Upper lobe of right lung (tissue), 1 donor: Measurements from ENCODE around the gene OR4E1. TPM values are rescaled to one million over a fixed set of nuclear protein-coding genes. Genes with fewer than 3 reads are reported as not detected.

Source experiments
- ATAC-seq: fragments of 200-7000 bp; cut with Tn5 transposase; one replicate; pipeline ENCODE4 v1.9.1; 2020; ENCODE audit warnings: mild to moderate bottlenecking, moderate library complexity
- DNase-seq: peaks from one replicate; pipeline ENCODE4 v3.0.0-alpha.2; 2020
- H3K27ac ChIP-seq: fragments of 200-600 bp; one replicate; pipeline ENCODE4 v1.8.0; 2022
- H3K27me3 ChIP-seq: fragments of 200-600 bp; one replicate; pipeline ENCODE4 v1.8.0; 2022; ENCODE audit warnings: mild to moderate bottlenecking
- H3K36me3 ChIP-seq: fragments of 200-600 bp; one replicate; pipeline ENCODE4 v1.8.0; 2022
- H3K4me1 ChIP-seq: fragments of 200-600 bp; one replicate; pipeline ENCODE4 v1.8.0; 2022
- H3K4me3 ChIP-seq: fragments of 200-600 bp; one replicate; pipeline ENCODE4 v1.8.0; 2022; ENCODE audit warnings: mild to moderate bottlenecking
- H3K9me3 ChIP-seq: fragments of 200-600 bp; one replicate; pipeline ENCODE4 v1.8.0; 2022
- intact Hi-C: fragments of 100-400 bp; cut with DNase I; formaldehyde crosslinking; loops from one replicate; pipeline ENCODE4 v1.11.0; 2022
- total RNA-seq: library from RNA; stranded (reverse); fragmentation: NEBNext Ultra II Directional; extraction: Animal tissue kit (Norgen Biotek cat#: 25700); gene quantifications from one replicate; pipeline ENCODE4 v1.2.1, GENCODE V29; 2021
- TF ChIP-seq, protein P1 (sequence below): fragments of 200-600 bp; IDR thresholded peaks from one replicate; pipeline ENCODE4 v1.8.0; 2022; ENCODE audit warnings: antibody characterized with exemption
- donor health status: DM: no; HTN: yes; CAD: no; lungs with severe emphysema.

The OR4E1 gene
- total RNA-seq, 1 donor from 2014 or later, result not detected

DNA sequence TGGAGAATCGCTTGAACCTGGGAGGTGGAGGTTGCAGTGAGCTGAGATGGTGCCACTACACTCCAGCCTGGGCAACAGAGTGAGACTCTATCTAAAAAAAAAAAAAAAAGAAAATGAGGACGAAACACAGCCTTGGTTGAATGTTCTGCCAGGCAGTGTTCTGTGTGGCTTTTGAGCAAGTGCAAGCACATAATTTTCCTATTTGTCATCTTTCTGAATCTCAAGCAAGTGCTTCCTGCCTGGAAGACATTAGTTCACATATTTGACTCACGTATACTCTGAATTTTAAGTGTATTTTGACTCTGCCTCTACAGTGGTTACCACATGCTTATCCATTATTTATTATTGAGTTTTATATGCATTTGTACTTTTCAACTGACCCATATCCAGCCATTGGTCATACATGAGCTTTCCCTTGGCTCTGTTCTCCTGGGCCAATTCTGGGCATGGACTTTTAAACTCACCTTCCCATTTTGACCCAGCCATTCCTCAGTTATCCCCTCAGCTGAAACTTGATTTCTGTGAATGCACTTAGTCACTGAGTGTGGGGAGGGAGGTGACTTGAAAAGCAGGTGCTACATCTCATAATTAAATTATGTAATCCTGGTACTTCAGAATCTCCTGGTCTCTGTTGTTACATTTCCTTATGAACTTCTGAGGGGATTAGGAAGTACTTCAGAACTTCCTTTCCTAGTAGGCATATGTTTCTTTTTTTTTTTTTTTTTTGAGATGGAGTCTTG, 47.0 kb downstream of the OR4E1 start:
- H3K9me3 ChIP-seq, result no peaks in the 10 kb centered on the region
- H3K27ac ChIP-seq, result no peak overlapping the region
- TF ChIP-seq, protein P1, sequence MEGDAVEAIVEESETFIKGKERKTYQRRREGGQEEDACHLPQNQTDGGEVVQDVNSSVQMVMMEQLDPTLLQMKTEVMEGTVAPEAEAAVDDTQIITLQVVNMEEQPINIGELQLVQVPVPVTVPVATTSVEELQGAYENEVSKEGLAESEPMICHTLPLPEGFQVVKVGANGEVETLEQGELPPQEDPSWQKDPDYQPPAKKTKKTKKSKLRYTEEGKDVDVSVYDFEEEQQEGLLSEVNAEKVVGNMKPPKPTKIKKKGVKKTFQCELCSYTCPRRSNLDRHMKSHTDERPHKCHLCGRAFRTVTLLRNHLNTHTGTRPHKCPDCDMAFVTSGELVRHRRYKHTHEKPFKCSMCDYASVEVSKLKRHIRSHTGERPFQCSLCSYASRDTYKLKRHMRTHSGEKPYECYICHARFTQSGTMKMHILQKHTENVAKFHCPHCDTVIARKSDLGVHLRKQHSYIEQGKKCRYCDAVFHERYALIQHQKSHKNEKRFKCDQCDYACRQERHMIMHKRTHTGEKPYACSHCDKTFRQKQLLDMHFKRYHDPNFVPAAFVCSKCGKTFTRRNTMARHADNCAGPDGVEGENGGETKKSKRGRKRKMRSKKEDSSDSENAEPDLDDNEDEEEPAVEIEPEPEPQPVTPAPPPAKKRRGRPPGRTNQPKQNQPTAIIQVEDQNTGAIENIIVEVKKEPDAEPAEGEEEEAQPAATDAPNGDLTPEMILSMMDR, result no peak
- ATAC-seq (peak; percentile 47), DNase-seq (no peak)
- H3K4me1 ChIP-seq, result no peaks in the 10 kb centered on the region
- no peaks in the 10 kb centered on the region for H3K36me3 ChIP-seq
- H3K4me3 ChIP-seq, result no peak overlapping the region
- intact Hi-C loops, result no loop called here
- H3K27me3 ChIP-seq, result no peaks in the 10 kb centered on the region

Other genes starting within 250 kb of the OR4E1 start
- 72.6 TPM for gene CHD8, start 217.7 kb downstream of the OR4E1 start, total RNA-seq
- 36.9 TPM for gene RAB2B, start 196.9 kb downstream of the OR4E1 start, total RNA-seq
- 69.4 TPM for gene TOX4, start 196.6 kb downstream of the OR4E1 start, total RNA-seq
- gene METTL3, start 162.5 kb downstream of the OR4E1 start, total RNA-seq, result 48.6 TPM
- gene SALL2, start 147.5 kb downstream of the OR4E1 start, total RNA-seq, result 8.1 TPM
- not detected for gene OR10G3, start 93.7 kb downstream of the OR4E1 start, total RNA-seq
- gene OR10G2, start 38.9 kb downstream of the OR4E1 start, total RNA-seq, result not detected
- gene OR4E2, start 20.0 kb downstream of the OR4E1 start, total RNA-seq, result not detected